RWPE1 (cell line): ENCODE results near the gene RAD52.

ENCODE experiments used
- CTCF ChIA-PET: fragments of 350-600 bp; sonication (Branson Sonifier 250); formaldehyde crosslinking; extraction: SDS; loops from one replicate; lab custom pipeline; 2021; lab: Yijun Ruan, JAX
- POLR2A ChIA-PET: fragments of 400-600 bp; formaldehyde crosslinking; extraction: SDS; loops from one replicate; lab custom pipeline; 2020; ENCODE audit warnings: antibody characterized with exemption; ENCODE audit not compliant: low non-redundant PET; lab: Yijun Ruan, JAX
- DNase-seq: peaks from one replicate; pipeline ENCODE4 v3.0.0; 2012; ENCODE audit warnings: low spot score
- H3K27ac ChIP-seq: fragments of 450-650 bp; 2 replicates; pipeline ENCODE4 v1.5.1; 2017
- TF ChIP-seq, protein P1 (sequence below): fragments of 450-650 bp; conservative IDR thresholded peaks from 2 replicates; pipeline ENCODE4 v1.5.1; 2017; ENCODE audit warnings: low read depth, mild to moderate bottlenecking

Gene RAD52

GRCh38 chr12:897386-897785 is 52.1 kb downstream of the RAD52 start:
- no peak for DNase-seq
- ChIA-PET CTCF (no interaction called here), POLR2A (no interaction called here)
- TF ChIP-seq, protein P1, sequence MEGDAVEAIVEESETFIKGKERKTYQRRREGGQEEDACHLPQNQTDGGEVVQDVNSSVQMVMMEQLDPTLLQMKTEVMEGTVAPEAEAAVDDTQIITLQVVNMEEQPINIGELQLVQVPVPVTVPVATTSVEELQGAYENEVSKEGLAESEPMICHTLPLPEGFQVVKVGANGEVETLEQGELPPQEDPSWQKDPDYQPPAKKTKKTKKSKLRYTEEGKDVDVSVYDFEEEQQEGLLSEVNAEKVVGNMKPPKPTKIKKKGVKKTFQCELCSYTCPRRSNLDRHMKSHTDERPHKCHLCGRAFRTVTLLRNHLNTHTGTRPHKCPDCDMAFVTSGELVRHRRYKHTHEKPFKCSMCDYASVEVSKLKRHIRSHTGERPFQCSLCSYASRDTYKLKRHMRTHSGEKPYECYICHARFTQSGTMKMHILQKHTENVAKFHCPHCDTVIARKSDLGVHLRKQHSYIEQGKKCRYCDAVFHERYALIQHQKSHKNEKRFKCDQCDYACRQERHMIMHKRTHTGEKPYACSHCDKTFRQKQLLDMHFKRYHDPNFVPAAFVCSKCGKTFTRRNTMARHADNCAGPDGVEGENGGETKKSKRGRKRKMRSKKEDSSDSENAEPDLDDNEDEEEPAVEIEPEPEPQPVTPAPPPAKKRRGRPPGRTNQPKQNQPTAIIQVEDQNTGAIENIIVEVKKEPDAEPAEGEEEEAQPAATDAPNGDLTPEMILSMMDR, result no peak
- H3K27ac ChIP-seq, result no peak overlapping the region

GRCh38 chr12:896031-896430 is 53.5 kb downstream of the RAD52 start:
- H3K27ac ChIP-seq, result no peak overlapping the region
- ChIA-PET CTCF (no interaction called here), POLR2A (no interaction called here)
- no peak for DNase-seq
- TF ChIP-seq, protein P1, result no peak

DNA sequence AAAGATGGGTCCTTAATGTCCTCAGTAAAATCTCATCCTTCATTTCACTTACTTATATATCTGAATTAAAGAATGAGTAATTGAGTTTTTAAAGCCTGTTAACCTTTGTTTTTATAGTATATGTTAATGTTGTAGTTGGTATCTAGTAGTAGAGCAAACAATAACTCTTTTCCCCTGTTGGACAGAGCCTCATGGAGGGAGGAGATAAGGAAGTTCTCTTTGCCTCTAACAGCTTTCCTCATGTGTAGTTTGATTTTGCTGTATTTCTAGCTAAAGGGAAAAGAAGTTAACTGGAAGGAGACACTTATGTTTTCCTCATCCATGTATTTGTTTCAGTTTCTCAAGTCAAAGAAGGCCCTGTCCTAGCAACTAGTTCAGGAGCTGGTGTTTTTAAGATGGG is 55.3 kb downstream of the RAD52 start:
- H3K27ac ChIP-seq, result no peak overlapping the region
- no peak for DNase-seq
- TF ChIP-seq, protein P1, result no peak
- ChIA-PET CTCF (interaction anchor here (0.7 kb wide), 1 partner anchor 17 kb away, joined by 3 read pairs; no protein-coding TSS in a partner anchor), POLR2A (no interaction called here)

GRCh38 chr12:886206-886605 is 63.3 kb downstream of the RAD52 start:
- TF ChIP-seq, protein P1, result no peak
- ChIA-PET CTCF (no interaction called here), POLR2A (interaction anchor here (0.6 kb wide), 1 partner anchor 88 kb away, joined by 16 read pairs; no protein-coding TSS in a partner anchor)
- no peak for DNase-seq
- no peak overlapping the region for H3K27ac ChIP-seq

GRCh38 chr12:885701-886100 is 63.8 kb downstream of the RAD52 start:
- no peak overlapping the region for H3K27ac ChIP-seq
- TF ChIP-seq, protein P1, result no peak
- no peak for DNase-seq
- ChIA-PET POLR2A (interaction anchor here (0.6 kb wide), 1 partner anchor 88 kb away, joined by 16 read pairs; no protein-coding TSS in a partner anchor), CTCF (interaction anchor here (1.3 kb wide), 1 partner anchor 131 kb away, joined by 4 read pairs; no protein-coding TSS in a partner anchor)

GRCh38 chr12:884746-885414 is 64.6 kb downstream of the RAD52 start:
- no peak overlapping the region for H3K27ac ChIP-seq
- DNase-seq, result no peak
- CTCF ChIA-PET, result interaction anchor here (1.3 kb wide), 1 partner anchor 130 kb away, joined by 4 read pairs; no protein-coding TSS in a partner anchor
- POLR2A ChIA-PET, result no interaction called here
- TF ChIP-seq, protein P1, result no peak
